Thoracic aorta (tissue), 2 donors: ENCODE results near the gene ZFAND6. TPM values are rescaled to one million over a fixed set of nuclear protein-coding genes. Genes with fewer than 3 reads are reported as not detected.

Experiments
- ATAC-seq: fragments of 150-250 bp; one replicate; pipeline ENCODE4 v1.8.0; 2017; ENCODE audit warnings: low read depth; ENCODE audit not compliant: insufficient number of reproducible peaks, low FRiP score
- DNase-seq: peaks from one replicate; pipeline ENCODE4 v3.0.0-alpha.2; 2020; ENCODE audit warnings: low spot score
- H3K27ac ChIP-seq, 2 donors: fragments of 200-600 bp; sonication (generic); 1 replicate in 1 of 2; 2 replicates in 1 of 2; pipeline ENCODE4 v1.5.1; 2016; ENCODE audit warnings: mild to moderate bottlenecking in 2 of 2, moderate library complexity in 2 of 2
- H3K27me3 ChIP-seq: fragments of 200-600 bp; sonication (generic); replicated peaks from 2 replicates; pipeline ENCODE4 v1.6.0; 2016; ENCODE audit warnings: mild to moderate bottlenecking; ENCODE audit not compliant: insufficient read depth
- H3K36me3 ChIP-seq: fragments of 200-600 bp; sonication (generic); one replicate; pipeline ENCODE4 v1.5.1; 2016
- H3K4me1 ChIP-seq, 2 donors: fragments of 200-600 bp; sonication (generic); 1 replicate in 1 of 2; 2 replicates in 1 of 2; pipeline versions ENCODE4 v1.5.1 to v1.6.0; 2016; ENCODE audit warnings: low read depth in 2 of 2, mild to moderate bottlenecking in 1 of 2; ENCODE audit not compliant: control insufficient read depth in 1 of 2
- H3K4me3 ChIP-seq: fragments of 200-600 bp; sonication (generic); 2 replicates; pipeline ENCODE4 v1.5.1; 2016; ENCODE audit warnings: mild to moderate bottlenecking
- H3K9me3 ChIP-seq: fragments of 200-600 bp; sonication (generic); 2 replicates; pipeline ENCODE4 v1.5.1; 2016
- CTCF ChIP-seq: fragments of 200-600 bp; sonication (generic); IDR thresholded peaks from one replicate; pipeline ENCODE4 v1.5.1; 2019; ENCODE audit warnings: antibody characterized with exemption
- total RNA-seq, 2 donors: library from RNA; depleted of rRNA; stranded (reverse); fragments of >200 nt; gene quantifications; one replicate each; pipeline versions ENCODE4 v1.1.0 to v1.2.3, GENCODE V29; 2016

The ZFAND6 gene
- total RNA-seq, 2 donors from 2014 or later: 43.5 to 80.0 TPM

- H3K27me3 ChIP-seq: no peaks in the 10 kb centered on the region
- peak; percentile 78 for ATAC-seq
- peak overlapping the region; percentile 31 for H3K4me3 ChIP-seq
- TF ChIP-seq CTCF: no peak
- peak; percentile 30 for DNase-seq
- no peaks in the 10 kb centered on the region for H3K9me3 ChIP-seq
- peaks cover 15 to 71% of the 10 kb centered on the region in 2 donors for H3K4me1 ChIP-seq
- no peaks in the 10 kb centered on the region for H3K36me3 ChIP-seq
- H3K27ac ChIP-seq: peak overlapping the region; percentile 72 to 78
Measured at GRCh38 chr15:80179025-80179759, 119.7 kb downstream of the ZFAND6 start.

- ATAC-seq (no peak), DNase-seq (no peak)
- TF ChIP-seq CTCF: no peak
- peak overlapping the region; percentile 72 to 78 for H3K27ac ChIP-seq
- H3K36me3 ChIP-seq: no peaks in the 10 kb centered on the region
- no peaks in the 10 kb centered on the region for H3K9me3 ChIP-seq
- no peaks in the 10 kb centered on the region for H3K27me3 ChIP-seq
- peaks cover 11 to 64% of the 10 kb centered on the region in 2 donors for H3K4me1 ChIP-seq
- no peak overlapping the region for H3K4me3 ChIP-seq
Measured at GRCh38 chr15:80179935-80180334, 120.5 kb downstream of the ZFAND6 start.

GRCh38 chr15:80180468-80180867, 121.0 kb downstream of the ZFAND6 start:
- no peaks in the 10 kb centered on the region for H3K27me3 ChIP-seq
- H3K4me3 ChIP-seq: no peak overlapping the region
- peaks cover 5% of the 10 kb centered on the region for H3K36me3 ChIP-seq
- no peak overlapping the region for H3K27ac ChIP-seq
- H3K9me3 ChIP-seq: no peaks in the 10 kb centered on the region
- peaks cover 8 to 59% of the 10 kb centered on the region in 2 donors for H3K4me1 ChIP-seq
- DNase-seq: no peak
- TF ChIP-seq CTCF: no peak
- no peak for ATAC-seq

- no peaks in the 10 kb centered on the region for H3K27me3 ChIP-seq
- ATAC-seq (no peak), DNase-seq (no peak)
- peaks cover 8 to 54% of the 10 kb centered on the region in 2 donors for H3K4me1 ChIP-seq
- TF ChIP-seq CTCF: no peak
- H3K27ac ChIP-seq: no peak overlapping the region
- H3K9me3 ChIP-seq: no peaks in the 10 kb centered on the region
- no peak overlapping the region for H3K4me3 ChIP-seq
- H3K36me3 ChIP-seq: peaks cover 7% of the 10 kb centered on the region
Measured at GRCh38 chr15:80180986-80181385, 121.5 kb downstream of the ZFAND6 start.

GRCh38 chr15:80182611-80183261, 123.3 kb downstream of the ZFAND6 start:
- DNase-seq (no peak), ATAC-seq (no peak)
- no peaks in the 10 kb centered on the region for H3K9me3 ChIP-seq
- TF ChIP-seq CTCF: no peak
- peak overlapping the region in 1 of 2 donors; percentile 18 for H3K27ac ChIP-seq
- peaks cover 20% of the 10 kb centered on the region for H3K36me3 ChIP-seq
- no peaks in the 10 kb centered on the region for H3K27me3 ChIP-seq
- no peak overlapping the region for H3K4me3 ChIP-seq
- peaks cover 8 to 46% of the 10 kb centered on the region in 2 donors for H3K4me1 ChIP-seq
